Stimulated activated CD4-positive, alpha-beta T cell treated with anti-CD3 and anti-CD28 coated beads, Interleukin-4, amount 100 ng/mL, for 1 hour (primary cell): ENCODE results near the gene PPP1R3F.

Experiments used
- DNase-seq: peaks from one replicate; pipeline ENCODE4 v3.0.0-alpha.2; 2020

The PPP1R3F gene, protein sequence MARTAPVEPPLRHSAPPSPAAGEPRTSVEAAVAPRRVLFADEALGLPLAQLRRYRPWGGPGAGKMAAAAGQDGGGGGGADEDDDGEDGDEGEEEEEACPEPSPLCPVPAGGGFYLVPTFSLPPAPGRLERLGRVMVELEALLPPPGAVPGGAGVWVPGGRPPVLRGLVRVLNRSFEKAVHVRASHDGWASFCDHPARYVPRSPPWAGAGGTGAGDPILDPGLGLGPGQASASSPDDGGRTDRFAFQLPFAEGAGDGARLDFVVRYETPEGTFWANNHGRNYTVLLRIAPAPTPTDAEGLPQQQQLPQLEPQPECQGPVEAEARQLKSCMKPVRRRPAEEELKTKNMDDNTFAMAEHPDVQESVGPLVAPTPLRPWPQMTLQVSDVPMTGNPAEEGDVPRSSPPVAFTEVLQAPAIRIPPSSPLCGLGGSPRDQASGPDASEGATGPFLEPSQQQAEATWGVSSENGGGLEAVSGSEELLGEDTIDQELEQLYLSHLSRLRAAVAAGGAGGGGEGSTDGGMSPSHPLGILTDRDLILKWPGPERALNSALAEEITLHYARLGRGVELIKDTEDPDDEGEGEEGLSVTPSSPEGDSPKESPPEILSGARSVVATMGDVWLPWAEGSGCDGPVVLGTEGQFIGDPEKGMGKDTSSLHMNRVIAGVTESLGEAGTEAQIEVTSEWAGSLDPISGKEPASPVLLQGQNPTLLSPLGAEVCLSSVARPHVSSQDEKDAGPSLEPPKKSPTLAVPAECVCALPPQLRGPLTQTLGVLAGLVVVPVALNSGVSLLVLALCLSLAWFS

DNA sequence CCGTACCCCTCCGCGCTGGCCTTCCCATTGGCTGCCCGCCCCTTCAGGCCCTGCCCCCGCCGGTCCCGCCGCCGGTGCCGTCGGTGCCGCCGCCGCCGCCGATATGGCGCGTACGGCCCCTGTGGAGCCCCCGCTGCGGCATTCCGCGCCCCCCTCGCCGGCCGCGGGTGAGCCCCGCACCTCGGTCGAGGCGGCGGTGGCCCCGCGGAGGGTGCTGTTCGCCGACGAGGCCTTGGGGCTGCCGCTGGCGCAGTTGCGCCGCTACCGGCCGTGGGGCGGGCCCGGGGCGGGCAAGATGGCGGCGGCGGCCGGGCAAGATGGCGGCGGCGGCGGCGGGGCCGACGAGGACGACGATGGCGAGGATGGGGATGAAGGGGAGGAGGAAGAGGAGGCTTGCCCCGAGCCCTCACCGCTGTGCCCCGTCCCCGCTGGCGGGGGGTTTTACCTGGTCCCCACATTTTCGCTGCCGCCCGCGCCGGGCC is at the start of gene PPP1R3F:
PPP1R3F (plus strand) TSS at position 27 of the 482 bp plus-strand sequence; CDS start at position 104, 77 bp downstream.
- no peak for DNase-seq

DNA sequence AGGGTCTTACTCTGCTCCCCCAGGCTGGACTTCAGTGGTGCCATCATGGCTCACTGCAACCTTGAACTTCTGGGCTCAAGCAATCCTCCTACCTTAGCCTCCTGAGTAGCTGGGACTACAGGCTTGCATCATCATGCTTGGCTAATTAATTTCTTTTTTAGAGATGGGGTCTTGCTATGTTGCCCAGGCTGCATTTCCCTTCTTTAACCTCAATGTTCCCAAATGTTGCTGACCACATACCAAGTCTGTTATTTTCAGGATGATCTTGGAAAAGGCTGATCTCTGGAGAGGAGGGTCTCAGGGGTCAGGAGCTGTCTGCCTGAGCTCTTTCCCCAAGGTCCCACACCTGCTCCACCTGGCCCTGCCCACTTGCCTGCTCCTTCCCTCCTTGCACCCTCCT is 49.5 kb upstream of the PPP1R3F start:
- no peak for DNase-seq

DNA sequence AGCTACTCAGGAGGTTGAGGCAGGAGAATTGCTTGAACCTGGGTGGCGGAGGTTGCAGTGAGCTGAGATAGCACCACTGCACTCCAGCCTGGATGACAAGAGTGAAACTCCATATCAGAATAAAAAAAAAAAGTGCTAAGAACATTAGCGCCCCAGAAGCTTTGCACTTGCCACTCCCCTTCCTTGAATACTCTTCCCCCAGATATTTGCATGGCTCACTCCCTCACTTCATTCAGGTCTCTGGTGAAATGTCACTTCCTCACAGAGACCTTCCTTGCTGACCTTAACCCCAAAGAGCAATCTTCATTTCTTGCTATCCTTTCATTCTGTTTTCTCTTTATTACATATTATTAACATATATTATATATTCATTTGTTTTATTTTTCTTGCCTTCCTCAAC is 47.7 kb upstream of the PPP1R3F start:
- DNase-seq: no peak

DNA sequence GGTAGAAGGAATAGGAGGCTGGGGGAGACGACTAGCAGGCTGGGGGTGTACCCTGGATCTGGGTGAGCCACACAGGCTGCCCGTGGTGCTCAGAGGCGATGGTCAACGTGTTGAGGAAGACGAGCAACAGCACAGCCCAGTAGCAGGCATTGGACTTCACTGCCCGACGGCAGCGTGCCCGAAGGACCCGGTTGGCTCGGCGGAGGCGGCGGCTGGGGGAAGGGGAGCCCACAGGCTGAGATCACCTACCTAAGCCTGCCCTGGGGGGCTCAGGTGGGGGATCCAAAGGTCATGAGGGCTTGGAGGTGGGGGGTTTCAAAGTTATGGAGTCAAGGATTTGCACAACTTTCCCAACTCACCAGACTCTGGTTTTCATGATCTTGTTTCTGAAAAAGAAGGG is 43.7 kb upstream of the PPP1R3F start:
- DNase-seq: no peak

DNA sequence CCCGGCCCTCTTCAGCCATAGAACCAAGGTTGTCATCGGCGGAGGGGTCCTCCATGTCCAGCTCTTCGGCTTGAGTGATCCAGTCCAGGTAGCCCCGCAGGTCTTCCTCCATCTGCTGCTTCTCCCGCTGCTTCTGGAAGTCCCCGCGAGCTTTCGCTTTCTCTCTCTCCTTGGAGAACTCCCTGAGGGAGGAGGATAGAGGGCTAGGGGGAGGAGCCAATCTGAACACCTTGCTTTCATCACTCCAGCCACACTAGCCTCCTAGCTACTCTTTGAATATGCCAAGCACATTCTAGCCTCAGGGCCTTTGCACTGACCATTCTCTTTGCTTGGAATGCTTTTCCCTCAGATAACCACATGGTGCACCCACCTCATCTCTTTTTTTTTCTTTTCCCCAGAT is 42.6 kb upstream of the PPP1R3F start:
- DNase-seq: no peak

DNA sequence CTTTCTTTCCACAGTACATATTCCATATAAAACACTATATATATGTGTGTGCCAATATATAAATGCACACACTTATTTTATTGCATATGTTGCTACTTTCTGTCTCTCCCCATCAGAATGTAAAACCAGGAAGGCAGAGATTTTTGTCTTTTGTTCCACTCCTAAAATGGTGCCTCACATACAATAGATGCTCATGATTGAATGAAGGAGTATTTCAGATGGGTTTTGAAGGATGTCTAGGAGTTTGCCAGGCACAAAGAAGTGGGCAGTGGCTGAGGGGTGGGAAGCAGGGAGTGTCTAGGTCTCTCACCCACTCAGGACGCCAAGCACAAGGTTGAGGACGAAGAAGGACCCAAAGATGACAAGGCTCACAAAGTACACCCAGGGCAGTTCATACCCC is 41.9 kb upstream of the PPP1R3F start:
- DNase-seq: no peak

DNA sequence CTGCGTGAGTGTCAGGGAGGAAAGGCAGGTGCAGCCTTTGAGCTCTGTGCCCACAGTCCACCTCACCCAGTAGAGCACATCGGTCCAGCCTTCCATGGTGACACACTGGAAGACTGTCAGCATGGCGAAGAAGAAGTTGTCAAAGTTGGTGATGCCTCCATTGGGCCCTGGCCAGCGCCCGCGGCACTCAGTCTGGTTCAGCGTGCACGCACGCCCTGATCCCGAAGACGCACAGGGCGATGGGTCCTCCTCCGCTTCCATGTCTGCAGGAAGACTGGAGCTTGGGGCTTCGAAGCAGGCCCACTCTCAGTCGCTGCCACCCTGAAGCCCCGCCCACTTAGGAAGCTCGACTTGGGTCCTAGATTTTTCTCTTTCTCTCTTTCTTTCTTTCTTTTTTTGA is 41.4 kb upstream of the PPP1R3F start:
- no peak for DNase-seq

DNA sequence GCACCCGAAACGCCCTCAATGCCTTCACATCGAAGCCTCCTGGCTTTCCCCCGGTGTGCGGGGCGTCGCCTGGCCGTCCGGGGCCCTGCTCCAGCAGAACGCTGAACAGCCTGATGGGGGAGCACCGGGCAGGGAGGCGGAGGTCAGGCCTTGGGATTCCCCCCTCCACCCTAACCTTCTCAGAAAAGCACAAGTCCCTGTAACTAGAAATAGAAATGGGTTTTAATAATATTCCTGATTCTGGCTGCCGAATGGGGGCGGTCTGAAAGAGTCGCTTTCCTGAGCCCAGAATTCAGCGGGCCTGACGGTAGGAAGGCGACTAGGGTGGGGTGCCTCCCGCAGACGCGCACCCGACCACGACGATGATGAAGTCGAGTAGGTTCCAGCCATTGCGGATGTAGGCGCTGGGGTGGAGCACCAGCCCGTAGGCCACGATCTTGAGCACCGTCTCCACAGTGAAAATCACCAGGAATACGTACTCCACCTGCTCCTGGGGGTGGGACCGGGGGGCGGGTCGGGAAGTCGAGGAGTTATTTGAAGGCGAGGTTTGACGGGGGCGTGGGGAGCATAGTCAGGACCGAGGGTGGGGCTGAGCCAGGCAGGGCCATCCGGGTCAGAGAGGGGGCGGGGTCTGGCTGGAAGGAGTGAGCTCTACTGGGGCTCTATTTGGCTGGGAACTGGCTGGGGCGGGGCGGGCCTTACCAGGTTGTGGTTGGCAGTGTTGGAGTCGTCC is 38.9 kb upstream of the PPP1R3F start:
- peak; percentile 63 for DNase-seq

DNA sequence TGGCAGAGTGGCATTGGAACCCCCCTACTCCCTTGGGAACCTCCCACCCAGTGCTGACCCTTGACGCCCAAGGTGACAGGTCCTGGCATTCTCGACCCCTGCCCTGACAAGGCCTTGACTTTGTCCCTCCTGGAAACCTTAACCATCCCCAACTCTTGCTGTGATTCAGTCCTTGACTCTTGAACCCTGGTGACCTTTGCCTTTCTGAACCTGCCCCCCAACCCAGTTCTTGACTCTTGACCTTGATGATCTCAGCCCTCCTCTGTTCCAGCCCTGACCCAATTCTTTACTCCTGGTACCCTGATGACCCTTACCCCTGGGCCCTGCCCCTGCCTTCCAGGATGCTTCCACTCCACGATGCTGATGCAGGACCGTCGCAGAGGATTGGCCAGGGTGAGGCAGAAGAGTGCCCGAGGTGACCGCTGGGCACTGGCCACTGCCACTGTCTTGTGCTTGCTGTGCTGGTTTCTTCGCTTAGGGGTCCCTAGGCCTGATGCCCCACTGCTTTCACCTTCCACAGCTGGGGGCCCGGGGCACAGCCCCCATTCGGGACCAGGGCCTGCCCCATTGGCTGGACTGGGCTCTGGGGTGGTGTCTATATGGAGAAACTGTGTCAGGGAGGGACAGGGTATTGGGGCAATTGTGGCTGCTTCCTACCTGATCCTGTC is 38.1 kb upstream of the PPP1R3F start:
- DNase-seq: no peak

DNA sequence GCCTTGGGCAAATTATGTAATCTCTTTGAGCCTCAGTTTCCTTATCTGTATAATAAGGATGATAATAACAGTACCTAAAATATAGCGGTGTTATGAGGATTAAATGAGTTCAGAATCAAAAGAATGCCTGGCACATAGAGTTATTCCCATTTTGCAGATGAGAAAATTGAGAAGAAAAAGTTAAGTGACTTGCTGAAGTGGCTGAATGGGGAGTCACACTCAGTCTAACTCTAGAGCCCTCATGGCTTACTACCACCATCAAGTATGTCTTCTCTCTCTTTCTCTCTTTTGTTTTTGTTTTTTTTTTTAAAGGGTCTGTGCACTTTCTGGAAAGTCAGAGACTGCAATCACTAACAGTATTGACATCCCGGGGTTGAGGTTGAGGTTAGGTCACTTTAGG is 37.1 kb upstream of the PPP1R3F start:
- DNase-seq: no peak

DNA sequence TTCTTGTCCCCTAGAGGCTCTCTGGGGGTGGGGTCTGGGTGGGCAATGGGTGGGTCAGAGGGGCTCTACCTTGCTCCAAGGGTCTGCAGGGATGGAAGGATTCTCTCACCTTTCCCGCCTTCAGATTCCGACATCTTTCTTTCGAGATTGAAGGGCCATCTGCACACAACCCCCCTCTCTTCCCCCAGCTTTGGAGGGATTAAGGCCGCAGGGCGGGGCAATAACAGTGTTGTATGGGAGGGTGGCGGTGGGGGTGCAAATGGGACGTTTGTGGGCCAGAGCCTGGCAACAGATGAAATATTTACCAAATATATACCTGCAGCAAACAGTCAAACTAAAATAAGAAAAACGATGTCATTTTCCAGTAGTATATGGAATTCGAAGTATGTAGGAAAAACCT is 36.4 kb upstream of the PPP1R3F start, which contains the start of gene CACNA1F:
CACNA1F (minus strand) TSS at position 165 of the 400 bp plus-strand sequence; CDS start at position 134, 31 bp downstream.
- DNase-seq: no peak

DNA sequence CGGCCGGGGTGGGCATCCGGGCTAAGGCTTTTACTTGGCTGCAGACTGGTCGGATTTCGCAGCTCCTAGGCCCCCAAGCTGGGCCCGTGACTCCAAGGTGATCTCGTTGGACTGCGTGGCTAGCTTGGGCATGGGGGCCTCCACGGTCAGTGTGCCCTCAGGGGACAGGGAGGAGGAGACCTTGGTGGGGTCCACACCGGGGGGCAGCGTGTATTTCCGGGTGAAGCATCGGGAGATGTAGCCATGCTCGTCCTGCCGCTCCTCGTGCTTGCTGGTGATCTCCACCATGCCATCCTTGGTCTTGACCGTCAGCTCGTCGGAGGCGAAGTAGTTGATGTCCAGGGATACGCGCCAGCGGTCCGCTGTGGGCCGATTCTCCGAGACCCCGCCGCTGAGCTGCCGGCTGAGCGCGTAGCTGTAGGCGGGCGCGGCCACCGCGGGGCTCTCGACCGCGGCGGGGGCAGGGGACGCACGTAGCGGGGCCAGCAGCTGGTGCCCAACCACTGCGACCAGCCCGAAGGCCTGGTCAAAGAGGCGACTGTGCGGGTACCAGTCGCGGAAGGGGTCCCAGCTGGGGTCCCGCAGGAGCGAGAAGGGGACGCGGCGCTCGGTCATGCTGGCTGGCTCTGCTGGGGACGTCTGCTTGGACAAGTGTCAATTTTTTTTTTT is 35.6 kb upstream of the PPP1R3F start:
- no peak for DNase-seq

DNA sequence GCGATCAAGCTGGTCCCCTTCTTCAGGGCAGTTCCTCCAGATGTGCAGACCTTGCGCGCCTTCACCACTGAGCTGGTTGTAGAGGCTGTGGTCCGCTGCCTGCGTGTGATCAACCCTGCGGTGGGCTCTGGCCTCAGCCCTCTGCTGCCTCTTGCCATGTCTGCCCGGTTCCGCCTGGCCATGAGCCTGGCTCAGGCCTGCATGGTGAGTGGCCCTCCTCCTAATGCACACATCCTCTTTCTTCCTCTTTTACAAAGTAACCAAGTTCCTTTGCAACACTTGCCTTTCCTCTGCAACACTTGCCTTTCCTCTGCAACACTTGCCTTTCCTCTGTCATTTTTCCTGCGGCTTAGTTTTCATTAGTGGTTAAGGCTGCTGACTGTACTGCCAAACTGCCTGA is 32.5 kb upstream of the PPP1R3F start:
- DNase-seq: no peak

DNA sequence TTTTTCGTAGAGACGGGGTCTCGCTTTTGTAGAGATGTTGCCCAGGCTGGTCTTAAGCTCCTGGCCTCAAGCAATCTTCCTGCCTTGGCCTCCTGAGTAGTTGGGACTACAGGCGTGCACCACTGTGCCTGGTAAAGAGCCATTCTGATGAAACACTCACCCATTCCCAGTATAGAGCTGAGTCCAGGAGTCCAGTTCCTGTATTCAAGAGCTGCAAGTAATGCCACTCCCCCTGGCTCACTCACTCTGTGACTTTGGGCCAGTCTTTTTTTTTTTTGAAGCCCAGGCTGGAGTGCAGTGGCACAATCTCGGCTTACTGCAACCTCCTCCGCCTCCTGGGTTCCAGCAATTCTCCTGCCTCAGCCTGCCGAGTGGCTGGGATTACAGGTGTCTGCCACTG is 30.9 kb upstream of the PPP1R3F start:
- DNase-seq: no peak

DNA sequence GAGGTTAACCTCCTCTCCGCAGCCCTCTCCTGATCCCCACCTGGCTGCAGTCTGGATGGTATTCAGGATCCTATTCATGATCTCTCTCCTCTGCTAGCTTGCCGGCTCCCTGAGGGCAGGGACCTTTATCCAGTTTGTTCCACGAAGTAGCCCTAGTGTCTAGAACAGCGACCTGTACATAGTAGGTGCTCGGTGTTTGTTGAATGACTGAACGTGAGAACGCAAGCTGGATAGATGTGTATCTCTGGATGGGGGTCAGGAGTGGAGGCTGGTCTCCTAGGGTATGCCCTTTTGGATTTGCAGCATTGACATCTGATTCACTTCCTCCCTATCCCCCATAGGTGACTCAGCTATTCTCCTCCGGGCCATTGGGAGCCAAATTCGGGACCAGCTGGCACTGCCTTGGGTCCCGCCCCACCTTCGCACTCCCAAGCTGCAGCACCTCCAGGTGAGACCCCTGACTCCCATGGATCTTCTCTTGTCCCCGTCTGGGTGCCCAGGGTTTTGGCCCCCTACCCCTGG is 27.0 kb upstream of the PPP1R3F start:
- no peak for DNase-seq

DNA sequence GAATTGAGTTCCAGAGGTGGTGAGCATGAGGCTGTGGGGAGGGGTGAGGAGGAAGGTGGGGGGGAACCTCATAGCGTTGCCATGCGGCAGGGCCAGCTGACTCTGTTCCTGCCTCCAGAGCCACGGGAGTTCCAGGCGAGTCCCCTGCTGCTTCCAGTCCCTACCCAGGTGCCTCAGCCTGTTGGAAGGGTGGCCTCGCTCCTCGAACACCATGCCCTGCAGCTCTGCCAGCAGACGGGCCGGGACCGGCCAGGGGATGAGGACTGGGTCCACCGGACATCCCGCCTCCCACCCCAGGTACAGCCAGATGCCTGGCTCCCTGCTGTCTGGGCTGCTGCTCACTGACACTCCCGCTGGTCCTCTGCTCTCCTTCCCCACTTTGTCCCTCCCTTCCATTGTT is 26.4 kb upstream of the PPP1R3F start:
- no peak for DNase-seq

DNA sequence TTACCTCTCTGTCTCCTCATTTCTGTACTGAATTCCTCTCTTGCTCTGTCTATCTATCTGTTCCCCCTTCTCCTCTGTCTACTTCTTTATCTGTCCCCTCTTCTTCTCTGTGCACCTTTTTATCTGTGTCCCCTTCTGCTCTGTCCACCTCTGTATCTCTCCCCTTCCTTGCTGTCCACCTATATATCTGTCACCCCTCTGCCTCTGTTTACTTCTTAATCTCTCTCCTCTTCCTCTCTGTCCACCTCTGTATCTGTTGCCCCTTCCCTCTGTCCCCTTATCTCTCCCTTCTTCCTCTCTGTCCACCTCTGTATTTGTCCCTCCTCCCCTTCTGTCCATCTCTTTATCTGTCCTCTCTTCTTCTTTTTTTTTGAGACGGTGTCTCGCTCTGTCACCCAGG is 25.4 kb upstream of the PPP1R3F start:
- DNase-seq: no peak

DNA sequence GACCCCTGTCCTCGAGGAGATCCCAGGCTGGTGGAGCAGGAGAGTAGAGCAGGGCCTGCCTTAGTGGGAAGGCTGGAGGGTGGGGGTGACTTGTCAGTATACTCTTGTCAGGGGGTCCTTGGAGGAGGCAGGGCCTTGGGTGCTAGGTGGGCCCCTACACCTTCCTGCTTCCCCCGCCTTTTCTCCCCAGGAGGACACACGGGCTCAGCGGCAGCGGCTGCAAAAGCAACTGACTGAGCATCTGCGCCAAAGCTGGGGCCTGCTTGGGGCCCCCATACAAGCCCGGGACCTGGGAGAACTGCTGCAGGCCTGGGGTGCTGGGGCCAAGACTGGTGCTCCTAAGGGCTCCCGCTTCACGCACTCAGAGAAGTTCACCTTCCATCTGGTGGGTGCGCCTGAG is 23.1 kb upstream of the PPP1R3F start:
- no peak for DNase-seq

DNA sequence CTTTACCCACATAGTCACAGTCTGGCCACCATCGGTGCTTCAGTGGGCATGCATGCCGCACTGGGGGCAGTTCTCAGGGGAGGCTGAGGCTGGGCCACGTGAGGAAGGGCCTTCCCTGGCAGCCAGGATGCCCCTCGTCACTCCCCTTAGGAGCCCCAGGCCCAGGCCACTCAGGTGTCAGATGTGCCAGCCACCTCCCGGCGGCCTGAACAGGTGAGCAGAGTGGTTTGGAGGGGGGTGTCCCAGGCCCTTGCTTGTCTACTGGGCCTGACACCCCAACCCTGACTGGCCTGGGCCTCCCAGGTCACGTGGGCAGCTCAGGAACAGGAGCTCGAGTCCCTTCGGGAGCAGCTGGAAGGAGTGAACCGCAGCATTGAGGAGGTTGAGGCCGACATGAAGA is 22.2 kb upstream of the PPP1R3F start:
- DNase-seq: no peak

DNA sequence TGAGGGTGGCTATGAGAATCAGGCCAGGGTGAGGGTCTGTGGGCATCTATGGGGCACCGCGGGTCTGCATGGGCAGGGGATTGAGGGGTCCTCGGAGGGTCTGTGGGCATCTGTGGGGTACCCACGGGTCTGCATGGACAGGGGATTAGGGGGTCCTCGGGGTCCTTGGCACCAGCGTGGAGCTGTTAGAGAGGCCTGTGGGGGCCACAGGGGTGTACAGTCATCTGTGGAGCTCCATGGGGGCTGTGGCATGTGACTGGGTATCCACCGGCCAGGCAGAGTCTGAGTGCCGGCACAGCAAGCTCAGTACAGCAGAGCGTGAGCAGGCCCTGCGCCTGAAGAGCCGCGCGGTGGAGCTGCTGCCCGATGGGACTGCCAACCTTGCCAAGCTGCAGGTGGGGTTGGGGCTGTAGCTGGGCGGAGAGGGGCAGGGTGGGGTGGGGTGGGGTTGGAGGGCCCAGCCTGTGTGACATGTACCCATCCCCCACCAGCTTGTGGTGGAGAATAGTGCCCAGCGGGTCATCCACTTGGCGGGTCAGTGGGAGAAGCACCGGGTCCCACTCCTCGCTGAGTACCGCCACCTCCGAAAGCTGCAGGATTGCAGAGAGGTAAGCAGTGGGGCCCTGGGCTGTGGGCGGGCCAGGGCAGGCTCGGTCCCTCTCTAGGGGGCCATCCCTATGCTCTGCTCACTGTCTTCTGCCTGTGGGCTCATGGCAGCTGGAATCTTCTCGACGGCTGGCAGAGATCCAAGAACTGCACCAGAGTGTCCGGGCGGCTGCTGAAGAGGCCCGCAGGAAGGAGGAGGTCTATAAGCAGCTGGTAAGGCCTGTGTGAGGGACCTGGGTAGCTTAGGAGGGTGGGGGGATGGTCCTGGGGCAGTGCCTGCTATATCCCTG is 21.4 kb upstream of the PPP1R3F start:
- no peak for DNase-seq

DNA sequence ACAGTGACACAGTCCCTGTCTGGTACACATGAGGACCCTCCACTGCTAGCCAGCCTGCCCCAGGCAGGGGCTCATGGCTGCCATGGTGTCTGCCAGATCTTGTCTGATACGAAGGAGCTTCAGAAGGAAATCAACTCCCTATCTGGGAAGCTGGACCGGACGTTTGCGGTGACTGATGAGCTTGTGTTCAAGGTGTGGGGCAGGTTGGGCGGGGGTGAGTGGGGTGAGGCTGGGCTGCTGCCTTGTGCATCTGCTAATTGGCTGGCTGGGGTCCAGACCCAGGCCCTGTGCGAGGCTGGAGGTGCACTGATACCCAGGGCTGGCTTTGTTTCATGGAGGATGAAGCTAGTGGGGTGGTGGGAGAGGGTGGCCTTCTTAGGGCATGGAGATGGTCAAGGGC is 20.5 kb upstream of the PPP1R3F start:
- DNase-seq: no peak
